ENCODE results near the gene MGAT5.

The MGAT5 gene

DNA sequence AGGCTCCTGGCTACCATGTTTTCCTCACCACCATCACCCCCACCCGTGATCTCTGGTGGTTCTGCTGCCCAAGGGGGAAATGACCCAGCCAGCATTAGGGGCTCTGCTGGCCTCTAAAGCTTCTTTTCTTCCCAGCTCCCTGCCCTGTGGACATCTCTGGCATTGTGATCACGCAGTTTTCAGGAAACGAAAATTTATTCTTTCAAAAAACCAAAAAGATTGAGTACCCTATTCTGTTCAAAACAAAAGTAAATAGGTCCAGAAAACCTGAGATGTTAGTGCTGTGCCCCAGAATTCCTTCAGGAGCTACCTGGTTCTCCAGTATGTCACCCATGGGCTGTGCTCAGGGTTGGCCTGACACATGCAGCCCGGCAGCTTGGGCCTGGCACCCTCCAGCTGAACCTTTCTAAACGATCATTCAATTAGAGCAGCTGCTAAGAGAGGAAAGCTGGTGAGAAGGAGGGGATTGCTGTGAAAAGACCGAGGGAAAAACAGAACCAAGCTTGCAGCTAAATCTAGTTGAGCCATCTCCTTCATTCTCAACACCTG, 157.5 kb downstream of the MGAT5 start:
- in situ Hi-C loops (cut with MboI; ENCODE audit: low sequenced_read_pairs): loop anchor here (25.0 kb wide), 2 partner anchors 174 to 299 kb away; no protein-coding TSS in a partner anchor

- in situ Hi-C loops (cut with MboI; ENCODE audit: low sequenced_read_pairs): loop anchor here (25.0 kb wide), 2 partner anchors 175 to 300 kb away; no protein-coding TSS in a partner anchor
Measured at GRCh38 chr2:134411828-134412638, 158.2 kb downstream of the MGAT5 start.

DNA sequence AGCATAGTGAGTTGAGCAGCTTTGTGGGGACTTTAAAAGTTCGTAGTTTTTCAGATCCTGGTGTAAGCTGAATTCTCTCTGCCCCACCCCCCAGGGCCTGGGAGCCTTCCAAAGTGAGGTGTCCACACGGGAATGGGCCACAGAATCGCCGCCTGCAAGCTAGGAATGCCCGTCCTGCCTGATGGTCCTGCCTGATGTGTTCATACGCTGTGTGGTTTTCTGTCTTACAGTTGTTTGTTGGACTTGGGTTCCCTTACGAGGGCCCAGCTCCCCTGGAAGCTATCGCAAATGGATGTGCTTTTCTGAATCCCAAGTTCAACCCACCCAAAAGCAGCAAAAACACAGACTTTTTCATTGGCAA, 158.7 kb downstream of the MGAT5 start:
- in situ Hi-C loops (cut with MboI; ENCODE audit: low sequenced_read_pairs): loop anchor here (25.0 kb wide), 2 partner anchors 175 to 300 kb away; no protein-coding TSS in a partner anchor

DNA sequence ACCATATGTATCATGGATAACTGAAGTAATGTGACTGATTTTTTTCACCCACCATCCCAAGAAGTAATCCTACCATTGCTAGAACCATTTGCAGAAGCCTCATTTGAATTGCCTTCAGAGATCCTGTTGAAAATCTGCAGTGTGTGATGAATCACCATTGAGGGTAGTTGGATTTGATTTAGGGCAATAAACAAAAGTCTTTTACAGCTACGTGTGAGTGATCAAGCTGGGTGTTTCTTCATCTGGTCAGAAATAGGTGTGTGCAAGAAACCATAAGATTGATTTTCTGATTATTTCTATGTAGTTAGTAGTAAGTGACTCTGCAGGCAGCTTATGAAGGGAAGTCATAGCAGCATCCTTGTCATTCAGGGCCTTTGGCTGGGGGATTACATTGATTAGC, 159.6 kb downstream of the MGAT5 start:
- in situ Hi-C loops (cut with MboI; ENCODE audit: low sequenced_read_pairs): loop anchor here (25.0 kb wide), 2 partner anchors 176 to 301 kb away; no protein-coding TSS in a partner anchor

- in situ Hi-C loops (cut with MboI; ENCODE audit: low sequenced_read_pairs): loop anchor here (25.0 kb wide), 2 partner anchors 177 to 302 kb away; no protein-coding TSS in a partner anchor
Measured at GRCh38 chr2:134413912-134414311, 160.0 kb downstream of the MGAT5 start.

DNA sequence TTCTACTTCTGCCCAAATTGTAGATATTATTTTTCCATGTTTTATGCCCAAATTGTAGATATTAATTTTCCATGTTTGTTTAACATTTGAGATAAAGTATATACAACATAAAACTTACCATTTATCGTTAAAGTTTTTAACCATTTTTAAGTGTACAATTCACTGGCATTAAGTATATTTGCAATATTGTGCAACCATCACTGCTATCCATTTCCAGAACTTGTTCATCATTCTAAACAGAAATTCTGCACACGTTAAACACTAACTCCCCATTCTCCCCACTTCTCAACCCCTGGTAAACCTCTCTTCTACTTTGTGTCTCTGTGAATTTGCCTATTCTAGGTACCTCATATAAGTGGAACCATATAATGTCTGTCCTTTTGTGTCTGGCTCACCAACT, 162.1 kb downstream of the MGAT5 start:
- in situ Hi-C loops (cut with MboI; ENCODE audit: low sequenced_read_pairs): loop anchor here (25.0 kb wide), 2 partner anchors 179 to 304 kb away; no protein-coding TSS in a partner anchor

DNA sequence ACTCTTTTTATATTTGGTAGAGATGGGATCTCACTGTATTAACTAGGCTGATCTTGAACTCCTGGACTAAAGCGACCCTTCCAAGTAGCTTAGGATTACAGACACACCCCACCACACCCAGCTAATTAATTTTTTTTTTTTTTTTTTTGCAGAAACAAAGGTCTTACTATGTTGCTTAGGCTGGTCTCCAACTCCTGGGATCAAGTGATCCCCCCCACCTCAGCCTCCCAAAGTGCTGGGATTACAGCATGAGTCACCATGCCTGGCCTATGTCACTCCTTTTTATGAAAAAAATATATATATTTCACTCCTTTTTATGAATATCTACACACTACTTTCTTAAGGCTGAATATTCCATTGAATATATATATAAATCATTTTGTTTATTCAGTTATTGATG, 162.8 kb downstream of the MGAT5 start:
- in situ Hi-C loops (cut with MboI; ENCODE audit: low sequenced_read_pairs): loop anchor here (25.0 kb wide), 2 partner anchors 179 to 304 kb away; no protein-coding TSS in a partner anchor

DNA sequence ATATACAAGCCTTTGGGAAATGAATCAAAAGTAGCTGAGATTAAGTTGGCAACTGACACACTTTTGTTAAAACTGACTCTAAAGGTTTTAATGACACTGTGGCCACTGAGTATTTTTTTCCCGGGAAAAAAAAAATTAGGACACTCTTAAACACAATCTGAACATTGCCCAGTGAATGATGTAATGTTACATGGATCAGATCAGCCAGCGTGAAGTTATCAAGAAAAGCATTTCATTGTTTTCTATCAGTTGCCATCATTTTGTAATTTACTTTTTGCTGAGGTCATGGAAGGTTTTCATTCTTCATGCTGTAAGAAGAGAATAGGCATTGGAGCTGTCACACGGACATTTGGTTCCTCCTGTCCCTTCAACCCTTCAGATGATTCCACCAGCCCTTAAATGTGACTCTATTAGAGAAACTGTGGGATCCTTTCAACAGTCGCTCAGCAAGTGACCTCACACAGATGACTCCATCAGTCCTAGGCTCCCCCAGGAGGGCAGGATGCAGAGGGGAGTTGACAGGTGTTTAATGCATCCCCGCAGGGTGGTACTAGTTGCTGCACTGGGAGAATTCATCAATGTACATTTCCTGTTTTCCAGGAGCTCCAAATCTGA, 164.2 kb downstream of the MGAT5 start:
- in situ Hi-C loops (cut with MboI; ENCODE audit: low sequenced_read_pairs): loop anchor here (25.0 kb wide), 2 partner anchors 181 to 306 kb away; no protein-coding TSS in a partner anchor

DNA sequence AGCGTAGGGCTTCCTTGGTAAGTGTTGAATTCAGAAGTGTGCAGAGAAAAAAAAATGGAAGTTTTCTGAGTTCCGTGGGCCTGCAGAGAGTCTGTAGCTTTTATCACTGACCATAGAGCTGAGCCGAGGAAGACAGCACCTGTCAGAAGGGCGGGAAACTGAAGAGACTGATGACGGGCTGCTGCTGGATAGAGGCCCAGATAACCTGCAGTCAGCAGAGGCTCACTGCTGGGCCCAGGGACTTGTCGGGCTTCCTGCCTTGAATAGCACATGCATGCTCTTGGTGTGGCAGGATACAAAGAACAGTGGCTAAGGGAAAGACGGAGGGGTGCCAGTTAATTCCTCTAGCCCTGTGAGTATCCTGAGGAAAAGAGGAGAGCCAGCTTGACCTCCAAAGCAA, 166.4 kb downstream of the MGAT5 start:
- in situ Hi-C loops (cut with MboI; ENCODE audit: low sequenced_read_pairs): loop anchor here (25.0 kb wide), 2 partner anchors 183 to 308 kb away; no protein-coding TSS in a partner anchor

GRCh38 chr2:134420920-134421319, 167.0 kb downstream of the MGAT5 start:
- in situ Hi-C loops (cut with MboI; ENCODE audit: low sequenced_read_pairs): loop anchor here (25.0 kb wide), 2 partner anchors 184 to 309 kb away; no protein-coding TSS in a partner anchor

- in situ Hi-C loops (cut with MboI; ENCODE audit: low sequenced_read_pairs): loop anchor here (25.0 kb wide), 2 partner anchors 184 to 309 kb away; no protein-coding TSS in a partner anchor
Measured at GRCh38 chr2:134421556-134422328, 167.9 kb downstream of the MGAT5 start.

- in situ Hi-C loops (cut with MboI; ENCODE audit: low sequenced_read_pairs): no loop called here
Measured at GRCh38 chr2:134425724-134426496, 172.0 kb downstream of the MGAT5 start.

GRCh38 chr2:134426721-134427120, 172.8 kb downstream of the MGAT5 start:
- in situ Hi-C loops (cut with MboI; ENCODE audit: low sequenced_read_pairs): no loop called here

- in situ Hi-C loops (cut with MboI; ENCODE audit: low sequenced_read_pairs): no loop called here
Measured at GRCh38 chr2:134429886-134430285, 176.0 kb downstream of the MGAT5 start.

DNA sequence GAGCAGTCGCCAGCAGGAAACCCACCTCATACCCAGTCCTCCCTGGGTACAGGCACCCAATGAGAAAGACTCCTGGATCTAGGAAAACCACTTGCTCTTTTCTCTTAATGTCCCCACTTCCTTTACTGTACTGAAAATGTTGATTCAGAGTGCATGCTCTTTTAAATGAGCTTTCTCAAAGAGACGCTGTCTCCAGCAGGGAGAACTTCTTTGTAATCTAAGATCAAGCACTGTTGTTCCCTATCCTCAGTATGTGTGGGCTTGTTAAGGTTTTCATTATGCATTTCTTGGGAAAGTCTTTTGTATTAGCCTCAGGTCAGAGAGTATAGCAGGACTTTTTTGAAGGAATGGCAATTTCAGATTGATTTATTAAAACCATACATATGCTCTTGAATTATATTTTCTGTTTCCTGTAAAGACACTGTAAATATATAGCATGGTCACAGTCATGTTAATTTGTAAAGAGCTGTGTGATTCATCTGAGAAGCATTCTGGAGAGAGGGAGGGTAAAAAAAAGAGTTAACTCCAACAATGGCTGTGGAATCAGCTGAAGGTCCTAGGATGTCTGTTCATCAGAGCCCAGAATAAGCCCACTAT, 178.1 kb downstream of the MGAT5 start:
- in situ Hi-C loops (cut with MboI; ENCODE audit: low sequenced_read_pairs): no loop called here

DNA sequence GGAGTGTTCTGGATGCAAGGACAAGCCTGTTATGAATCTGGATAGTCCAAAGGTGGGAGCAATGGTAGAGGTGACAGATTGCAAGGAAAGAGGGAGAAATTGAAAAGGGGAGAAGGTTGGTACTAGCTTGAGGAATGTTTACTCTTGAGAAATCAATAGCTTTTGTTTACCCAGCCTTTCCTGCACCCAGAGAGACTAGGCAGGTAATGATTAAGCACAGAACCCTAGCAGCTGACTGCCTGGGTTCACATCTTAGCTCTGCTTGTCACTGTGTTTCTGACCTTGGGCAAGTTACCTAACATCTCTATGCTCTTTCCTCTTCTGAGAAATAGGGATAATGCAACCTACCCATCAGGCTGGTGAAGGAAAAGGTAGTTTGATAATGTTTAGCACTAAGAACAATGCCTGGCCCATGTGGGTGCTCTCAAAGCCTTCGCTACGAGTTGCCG, 178.6 kb downstream of the MGAT5 start:
- in situ Hi-C loops (cut with MboI; ENCODE audit: low sequenced_read_pairs): no loop called here

DNA sequence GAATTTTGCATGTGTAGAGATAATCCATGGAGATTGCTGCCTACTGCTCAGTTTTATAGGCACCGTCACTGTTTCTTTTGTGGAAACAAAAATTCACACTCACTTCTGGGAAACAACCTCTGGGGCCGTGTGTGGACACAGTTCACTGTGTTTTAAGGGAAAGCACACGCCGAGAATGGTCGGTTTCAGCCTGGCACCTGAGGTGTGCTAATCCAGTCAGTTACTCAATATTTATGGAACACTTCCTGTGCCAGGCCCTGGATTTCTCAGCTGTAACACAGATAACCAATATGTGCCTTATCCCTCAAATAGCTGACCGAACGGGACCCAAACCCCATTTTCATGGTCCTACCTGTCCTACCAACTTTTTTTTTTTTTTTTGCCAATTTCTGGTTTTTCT, 179.6 kb downstream of the MGAT5 start:
- in situ Hi-C loops (cut with MboI; ENCODE audit: low sequenced_read_pairs): no loop called here

DNA sequence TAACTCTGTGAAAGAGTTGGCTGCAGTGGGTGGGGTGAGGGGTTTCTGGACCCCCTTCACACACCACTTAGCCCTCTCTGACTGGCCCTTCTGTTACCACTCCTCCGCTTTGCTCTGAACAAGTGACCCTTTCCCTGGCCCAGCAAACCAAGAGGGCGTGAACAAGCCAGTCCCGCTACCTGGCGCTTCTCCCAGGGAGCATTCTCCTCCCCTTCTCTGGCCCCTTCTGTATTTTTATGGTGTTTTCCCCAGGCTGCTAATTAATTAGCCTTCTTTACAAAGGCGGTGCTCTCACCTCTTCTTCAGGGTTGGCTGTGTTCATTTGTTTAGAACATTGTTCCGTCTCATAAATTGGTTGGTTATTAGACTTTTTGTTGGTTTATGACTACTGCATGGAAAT, 180.1 kb downstream of the MGAT5 start:
- in situ Hi-C loops (cut with MboI; ENCODE audit: low sequenced_read_pairs): no loop called here

- in situ Hi-C loops (cut with MboI; ENCODE audit: low sequenced_read_pairs): no loop called here
Measured at GRCh38 chr2:134435505-134435904, 181.6 kb downstream of the MGAT5 start.

Measured in HL-60/S4 treated with retinoic acid at 250 ng/mL for 4 days and 3 days (cell line).